ENCODE data around the gene PAPSS2. TPM values are rescaled to one million over a fixed set of nuclear protein-coding genes. Genes with fewer than 3 reads are reported as not detected.

The PAPSS2 gene
- total and polyA plus RNA-seq, 10 donors: 3.0 to 25.9 (median 12.6) TPM

DNA sequence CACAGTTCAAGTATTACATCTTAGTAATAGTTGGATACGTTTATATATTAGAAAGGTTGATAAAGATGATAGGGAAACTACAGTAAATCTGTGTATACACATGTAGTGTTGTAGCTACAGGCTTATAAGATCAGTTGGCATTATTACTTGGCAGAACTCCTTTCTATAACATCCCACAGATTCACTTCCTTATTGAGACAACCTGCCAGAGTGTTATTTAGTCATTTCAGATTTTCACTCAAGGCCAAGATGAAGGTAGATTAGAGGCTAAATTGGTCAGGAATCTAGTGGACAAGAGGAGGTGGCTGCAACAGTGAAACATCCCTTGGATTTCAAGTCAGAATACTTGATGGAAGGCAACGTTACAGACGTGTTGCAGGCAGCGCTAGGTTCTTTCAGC lies 63.0 kb downstream of the PAPSS2 start:
- Histone ChIP-seq H3K4me3 (no peak overlapping the region), H3K27ac (no peak overlapping the region), H3K4me1 (no peaks in the 10 kb centered on the region), H3K36me3 (no peaks in the 10 kb centered on the region), H3K27me3 (replicated peaks in 1 of 7) (no peaks in the 10 kb centered on the region), H3K9me3 (no peaks in the 10 kb centered on the region)
- DNase-seq: no peak
- intact Hi-C loops (cut with DNase I; ENCODE audit: low total_unique reads): no loop called here
- TF ChIP-seq, protein P1, sequence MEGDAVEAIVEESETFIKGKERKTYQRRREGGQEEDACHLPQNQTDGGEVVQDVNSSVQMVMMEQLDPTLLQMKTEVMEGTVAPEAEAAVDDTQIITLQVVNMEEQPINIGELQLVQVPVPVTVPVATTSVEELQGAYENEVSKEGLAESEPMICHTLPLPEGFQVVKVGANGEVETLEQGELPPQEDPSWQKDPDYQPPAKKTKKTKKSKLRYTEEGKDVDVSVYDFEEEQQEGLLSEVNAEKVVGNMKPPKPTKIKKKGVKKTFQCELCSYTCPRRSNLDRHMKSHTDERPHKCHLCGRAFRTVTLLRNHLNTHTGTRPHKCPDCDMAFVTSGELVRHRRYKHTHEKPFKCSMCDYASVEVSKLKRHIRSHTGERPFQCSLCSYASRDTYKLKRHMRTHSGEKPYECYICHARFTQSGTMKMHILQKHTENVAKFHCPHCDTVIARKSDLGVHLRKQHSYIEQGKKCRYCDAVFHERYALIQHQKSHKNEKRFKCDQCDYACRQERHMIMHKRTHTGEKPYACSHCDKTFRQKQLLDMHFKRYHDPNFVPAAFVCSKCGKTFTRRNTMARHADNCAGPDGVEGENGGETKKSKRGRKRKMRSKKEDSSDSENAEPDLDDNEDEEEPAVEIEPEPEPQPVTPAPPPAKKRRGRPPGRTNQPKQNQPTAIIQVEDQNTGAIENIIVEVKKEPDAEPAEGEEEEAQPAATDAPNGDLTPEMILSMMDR (IDR thresholded peaks at IDR 0.05 in 8 of 11, conservative IDR thresholded peaks at IDR 0.05 in 3 of 11): no peak
- TF ChIP-seq POLR2AphosphoS5 (IDR thresholded peaks at IDR 0.05) (no peak), POLR2A (IDR thresholded peaks at IDR 0.05) (no peak)
- 70 to 80% (median 76%) methylated on average over 4 of the region's 4 CpGs for WGBS, 5 donors

DNA sequence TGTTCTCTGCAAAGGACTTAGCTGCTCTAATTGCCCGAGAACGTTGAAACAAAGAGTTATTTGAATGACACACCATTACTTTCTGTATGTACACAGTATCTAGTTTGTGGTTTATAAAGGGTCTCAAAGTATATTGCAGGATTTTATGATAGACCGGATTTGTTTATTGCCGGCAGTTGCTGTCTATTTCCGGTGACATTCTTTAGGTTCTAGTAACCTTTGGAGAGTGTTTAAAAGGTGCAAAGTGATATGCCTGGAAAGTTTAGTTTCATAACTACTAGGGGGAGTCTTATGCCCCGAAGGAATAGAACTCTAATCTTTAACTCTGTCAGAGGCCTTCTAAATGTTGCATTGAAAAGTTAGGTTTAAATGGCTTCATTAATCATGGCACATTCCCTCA lies 63.8 kb downstream of the PAPSS2 start:
- WGBS, 5 donors: 51 to 67% (median 64%) methylated on average over 6 of the region's 6 CpGs
- intact Hi-C loops (cut with DNase I; ENCODE audit: low total_unique reads): no loop called here
- no peaks in the 10 kb centered on the region for H3K9me3 ChIP-seq
- TF ChIP-seq, protein P1 (IDR thresholded peaks at IDR 0.05 in 8 of 11, conservative IDR thresholded peaks at IDR 0.05 in 3 of 11): no peak
- TF ChIP-seq POLR2A (IDR thresholded peaks at IDR 0.05) (no peak), POLR2AphosphoS5 (IDR thresholded peaks at IDR 0.05) (no peak)
- no peak overlapping the region for H3K27ac ChIP-seq
- H3K4me1 ChIP-seq: no peaks in the 10 kb centered on the region
- H3K27me3 ChIP-seq (replicated peaks in 1 of 7): no peaks in the 10 kb centered on the region
- DNase-seq: no peak
- H3K4me3 ChIP-seq: no peak overlapping the region
- no peaks in the 10 kb centered on the region for H3K36me3 ChIP-seq

DNA sequence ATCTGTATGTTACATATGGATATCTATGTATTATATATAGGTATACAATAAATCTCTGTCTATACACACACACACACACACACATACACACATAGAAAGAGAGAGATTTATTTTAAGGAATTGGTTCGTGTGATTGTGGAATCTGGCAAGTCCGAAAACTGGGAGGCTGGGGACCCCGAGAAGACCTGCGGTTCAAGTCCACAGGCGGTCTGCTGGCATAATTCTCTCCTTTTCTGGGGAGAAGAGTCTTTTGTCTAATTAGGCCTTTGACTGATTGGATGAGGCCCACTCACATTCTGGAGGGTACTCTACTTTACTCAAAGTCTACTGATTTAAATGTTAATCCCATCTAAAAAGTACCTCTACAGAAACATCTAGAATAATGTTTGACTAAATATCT lies 65.1 kb downstream of the PAPSS2 start:
- H3K27me3 ChIP-seq (replicated peaks in 1 of 7): no peaks in the 10 kb centered on the region
- H3K9me3 ChIP-seq: no peaks in the 10 kb centered on the region
- no peaks in the 10 kb centered on the region for H3K4me1 ChIP-seq
- 90 to 98% (median 93%) methylated on average over 5 of the region's 5 CpGs for WGBS, 5 donors
- H3K36me3 ChIP-seq: no peaks in the 10 kb centered on the region
- no peak overlapping the region for H3K4me3 ChIP-seq
- TF ChIP-seq POLR2A (IDR thresholded peaks at IDR 0.05): no peak
- no peak for TF ChIP-seq POLR2AphosphoS5 (IDR thresholded peaks at IDR 0.05)
- intact Hi-C loops (cut with DNase I; ENCODE audit: low total_unique reads): no loop called here
- no peak overlapping the region for H3K27ac ChIP-seq
- DNase-seq: no peak

DNA sequence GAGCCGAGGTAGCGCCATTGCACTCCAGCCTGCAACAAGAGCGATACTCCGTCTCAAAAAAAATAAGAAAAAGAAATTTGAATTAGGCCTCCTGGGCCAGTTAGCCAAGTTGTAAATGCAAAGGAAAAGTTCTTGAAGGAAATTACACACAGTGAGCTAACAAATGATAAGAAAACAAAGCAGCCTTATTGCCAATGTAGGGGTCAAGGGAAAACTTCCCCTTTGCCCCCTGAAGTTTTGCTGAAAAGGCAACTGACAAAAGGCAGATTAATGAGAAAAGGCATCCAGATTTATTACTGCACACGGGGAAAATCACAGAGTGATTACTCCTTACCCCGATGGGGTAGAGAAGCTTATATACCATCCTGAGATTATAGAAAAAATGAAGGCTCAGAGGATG lies 70.3 kb downstream of the PAPSS2 start:
- intact Hi-C loops (cut with DNase I; ENCODE audit: low total_unique reads): loop anchor here (10.0 kb wide), 2 partner anchors 75 to 195 kb away; partner anchors contain the start of gene PAPSS2
- TF ChIP-seq POLR2A (IDR thresholded peaks at IDR 0.05) (no peak), POLR2AphosphoS5 (IDR thresholded peaks at IDR 0.05) (no peak)
- TF ChIP-seq, protein P1 (IDR thresholded peaks at IDR 0.05 in 8 of 11, conservative IDR thresholded peaks at IDR 0.05 in 3 of 11): no peak
- Histone ChIP-seq H3K4me1 (peaks cover 0 to 11% (median 4%) of the 10 kb centered on the region in 6 donors), H3K27ac (no peak overlapping the region), H3K36me3 (no peaks in the 10 kb centered on the region), H3K4me3 (no peak overlapping the region), H3K9me3 (no peaks in the 10 kb centered on the region), H3K27me3 (replicated peaks in 1 of 7) (no peaks in the 10 kb centered on the region)
- no peak for DNase-seq
- WGBS, 5 donors: 81 to 89% (median 87%) methylated on average over 6 of the region's 6 CpGs

DNA sequence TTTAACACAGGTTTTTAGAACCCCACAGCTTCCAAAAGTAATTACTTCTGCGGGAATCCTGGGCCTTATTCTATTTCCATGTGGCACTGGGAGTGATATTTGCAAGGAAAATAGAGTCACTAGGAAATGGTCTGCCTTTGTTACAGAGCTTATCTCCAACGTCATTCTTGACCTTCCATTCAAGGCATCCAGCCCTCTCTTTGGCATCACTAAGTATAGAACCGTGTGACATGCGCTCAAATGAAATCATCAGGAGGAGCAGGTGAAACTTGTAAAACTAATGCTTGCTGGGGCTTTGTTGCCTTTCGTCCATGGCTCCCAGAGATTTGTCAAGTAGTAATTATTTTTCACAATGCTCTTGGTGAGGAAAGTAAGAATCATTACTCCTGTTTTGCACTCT lies 73.4 kb downstream of the PAPSS2 start:
- 77 to 88% (median 83%) methylated on average over 5 of the region's 5 CpGs for WGBS, 5 donors
- Histone ChIP-seq H3K36me3 (no peaks in the 10 kb centered on the region), H3K27me3 (replicated peaks in 1 of 7) (no peaks in the 10 kb centered on the region), H3K27ac (no peak overlapping the region), H3K4me3 (no peak overlapping the region), H3K4me1 (peaks cover 0 to 16% (median 8%) of the 10 kb centered on the region in 6 donors), H3K9me3 (no peaks in the 10 kb centered on the region)
- intact Hi-C loops (cut with DNase I; ENCODE audit: low total_unique reads): loop anchor here (10.0 kb wide), 2 partner anchors 78 to 198 kb away; partner anchors contain the start of gene PAPSS2
- DNase-seq: no peak
- TF ChIP-seq POLR2AphosphoS5 (IDR thresholded peaks at IDR 0.05) (no peak), POLR2A (IDR thresholded peaks at IDR 0.05) (no peak)

All from spleen (tissue), 11 donors.